NCI-H2171 (cell line): ENCODE results near the gene IGDCC3.
"Not testable (repeated sequence)": the region's sequence is repeated elsewhere in the genome, so short reads cannot be mapped to it uniquely, and the experiment has no call there.

ENCODE experiments used
- DNase-seq: peaks from one replicate; lab custom pipeline; 2025; lab: John Stamatoyannopoulos, UW

IGDCC3 gene

DNA sequence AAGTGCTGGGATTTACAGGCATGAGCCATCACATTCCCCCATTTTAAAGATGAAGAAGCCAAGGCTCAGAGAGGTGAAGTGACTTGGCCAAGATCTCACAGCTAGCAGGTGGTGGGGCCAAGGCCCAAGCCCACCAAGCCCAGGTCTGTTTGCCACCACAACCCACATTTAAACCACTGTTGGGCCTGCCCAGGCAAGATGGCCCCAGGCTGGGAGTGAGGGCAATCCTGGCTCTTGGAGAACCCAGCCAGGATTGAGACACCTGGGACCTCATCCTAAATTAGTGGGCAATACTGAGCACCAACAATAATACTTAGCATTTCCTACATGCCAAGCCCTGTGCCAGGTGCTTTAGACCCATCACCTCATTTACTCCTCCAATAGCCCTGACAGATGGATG, 6.9 kb downstream of the IGDCC3 start:
- no peak for DNase-seq

- no peak for DNase-seq
Observed at GRCh38 chr15:65369651-65370050, 8.2 kb downstream of the IGDCC3 start.

GRCh38 chr15:65369212-65369547, 8.6 kb downstream of the IGDCC3 start:
- no peak for DNase-seq

DNA sequence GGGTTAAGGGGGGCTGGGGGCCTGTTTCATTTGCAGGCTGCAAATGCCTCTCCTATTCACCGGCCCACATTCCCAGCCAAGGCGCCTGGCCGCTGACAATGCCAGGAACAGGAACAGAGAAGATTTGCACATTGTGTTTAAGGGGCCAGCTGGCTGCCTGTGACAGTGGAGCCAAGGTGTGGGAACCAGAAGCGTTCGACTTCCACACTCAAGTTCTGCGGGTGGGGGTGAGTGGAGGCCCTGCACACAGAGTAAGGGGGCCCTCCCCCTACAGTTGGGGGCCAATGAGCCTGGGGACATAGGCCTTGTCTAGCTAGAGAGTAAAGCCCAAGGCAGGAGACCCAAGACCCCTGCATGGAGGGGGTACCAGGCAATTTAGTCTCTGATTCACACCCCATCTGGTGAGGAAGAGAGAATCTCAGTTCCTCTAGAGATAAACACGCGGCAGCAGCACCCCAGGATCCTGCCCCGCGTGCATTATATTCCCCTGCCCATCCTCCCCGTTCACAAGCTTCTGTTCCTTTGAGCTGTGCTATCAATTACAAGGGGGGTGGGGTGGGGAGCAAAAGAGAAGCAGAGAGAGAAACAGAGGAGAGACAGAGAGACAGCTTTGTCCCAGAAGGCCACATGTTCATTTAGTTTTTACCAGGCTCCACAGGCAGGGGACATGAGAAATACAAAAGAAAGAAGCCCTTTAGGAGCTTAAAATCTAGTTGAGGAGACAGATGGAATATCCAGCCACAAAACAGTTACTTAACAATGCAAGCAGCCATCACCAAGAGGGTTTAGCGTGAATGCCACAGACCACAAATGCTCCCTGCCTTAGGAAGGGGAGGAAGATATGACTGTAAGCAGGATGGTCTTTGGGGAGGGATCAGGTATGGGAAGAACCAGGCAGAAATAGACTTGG, 9.2 kb downstream of the IGDCC3 start:
- DNase-seq: peak; percentile 45

- DNase-seq: no peak
Observed at GRCh38 chr15:65366122-65366892, 11.5 kb downstream of the IGDCC3 start.

DNA sequence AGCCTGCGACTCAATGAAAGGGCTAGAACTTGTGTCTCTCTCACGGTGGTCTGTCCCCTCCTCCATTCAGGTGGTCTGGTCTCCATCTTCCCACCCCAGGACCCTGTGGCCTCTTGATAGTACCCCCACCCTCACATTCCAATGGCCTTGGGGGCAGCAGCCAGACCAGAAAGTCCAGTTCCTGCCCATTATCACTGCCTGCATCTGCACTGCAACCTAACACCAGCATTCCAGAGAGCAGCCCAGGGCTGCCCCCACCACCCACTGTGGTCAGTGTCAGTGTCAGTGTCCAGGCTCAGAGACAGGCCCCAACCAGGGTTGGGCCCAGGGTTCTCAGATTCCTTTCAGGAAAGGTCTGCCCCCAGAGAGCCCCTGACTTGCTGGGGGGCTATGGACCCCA, 12.6 kb downstream of the IGDCC3 start:
- no peak for DNase-seq

DNA sequence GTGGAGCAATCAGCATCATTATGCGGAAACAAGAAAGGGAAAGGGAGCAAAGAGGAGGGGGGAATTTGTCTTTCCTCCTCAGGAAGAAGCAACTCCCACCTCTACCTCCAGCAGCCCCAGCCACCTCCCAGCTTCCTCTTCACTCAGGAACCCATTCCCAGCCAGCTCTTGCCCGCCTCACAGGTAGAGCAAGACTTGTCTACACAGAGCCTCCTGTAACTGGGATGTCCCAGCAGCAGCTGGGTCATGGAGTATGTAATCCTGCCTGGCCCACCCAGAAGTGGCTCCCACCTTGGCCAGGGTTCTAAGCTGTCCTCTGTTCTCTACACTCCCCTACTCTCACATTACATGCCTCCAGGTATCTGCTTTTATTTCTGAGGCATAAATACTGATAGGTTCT, 14.0 kb downstream of the IGDCC3 start:
- DNase-seq: no peak

DNA sequence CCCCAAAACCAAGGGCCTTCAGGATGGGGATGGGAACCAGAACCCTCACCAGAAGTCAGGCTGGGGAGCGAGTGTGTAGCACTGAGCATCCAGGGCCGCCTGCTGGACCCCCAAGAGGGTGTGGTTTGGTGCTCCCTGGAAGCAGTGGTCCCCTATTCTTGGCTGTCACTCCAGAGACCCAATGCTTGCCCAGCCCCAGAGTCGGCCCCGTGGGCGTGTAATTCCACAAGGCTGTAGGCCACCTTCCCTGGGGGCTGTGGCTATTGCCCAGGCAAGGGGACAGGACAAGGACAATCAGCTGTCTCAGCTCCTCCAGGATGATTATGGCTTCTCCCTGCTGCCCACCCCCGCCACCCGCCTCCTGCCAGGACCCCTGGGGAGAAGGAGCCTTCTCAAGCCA, 14.5 kb downstream of the IGDCC3 start:
- DNase-seq: no peak

DNA sequence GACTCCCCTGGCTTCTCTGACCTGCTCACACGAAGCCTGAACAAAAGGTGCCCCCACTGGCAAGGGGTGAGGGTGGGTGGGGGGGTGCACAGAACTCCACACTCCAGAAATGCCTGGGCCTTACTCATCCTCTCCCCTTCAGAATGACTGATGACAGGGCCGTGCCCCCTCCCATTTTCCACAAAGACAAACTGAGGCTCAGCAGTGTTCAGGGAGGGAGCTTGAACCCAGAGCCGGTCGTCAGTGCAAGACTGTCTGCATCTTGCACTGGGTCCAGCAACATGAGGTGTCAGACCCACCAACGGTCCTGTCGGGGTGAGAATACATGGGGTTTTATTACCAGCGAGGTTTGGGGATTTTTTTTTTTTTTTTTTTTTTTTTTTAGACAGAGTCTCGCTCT, 15.3 kb downstream of the IGDCC3 start:
- no peak for DNase-seq

DNA sequence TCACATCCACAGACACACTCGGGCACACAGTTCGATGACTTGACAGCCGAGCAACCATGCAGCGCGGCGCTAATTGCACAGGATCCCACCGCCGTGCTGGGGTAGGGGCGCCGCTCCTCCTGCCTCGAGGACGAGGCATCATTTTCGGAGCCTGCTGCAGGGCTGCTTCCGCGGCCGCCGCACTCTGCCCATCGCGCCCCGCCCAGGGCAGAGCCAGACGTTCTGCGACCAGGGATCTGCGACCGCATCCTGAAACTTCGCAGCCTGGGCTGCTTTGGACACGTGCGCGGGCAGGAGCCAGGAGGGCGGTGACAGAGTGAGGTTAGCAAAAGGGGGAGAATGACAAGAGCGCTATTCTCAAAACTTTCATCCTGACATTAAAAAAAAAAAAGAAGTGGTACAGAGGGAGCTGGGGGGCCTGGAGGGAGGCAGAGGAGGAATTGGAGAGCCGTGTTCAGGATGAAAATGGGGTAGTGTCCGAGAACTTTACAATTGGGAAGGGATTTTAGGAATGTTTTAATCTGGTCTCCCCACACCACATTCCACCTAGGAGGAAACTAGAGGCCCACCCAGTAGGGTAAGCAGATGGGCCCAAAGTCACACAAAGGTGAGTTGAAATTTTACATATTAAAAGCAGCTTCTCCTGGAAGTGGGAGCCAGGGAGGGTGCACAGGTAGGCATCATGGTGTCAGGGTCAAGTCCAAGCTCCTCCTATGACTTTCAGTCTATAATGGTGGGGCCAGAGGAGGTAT, 15.9 kb downstream of the IGDCC3 start:
- DNase-seq: no peak

DNA sequence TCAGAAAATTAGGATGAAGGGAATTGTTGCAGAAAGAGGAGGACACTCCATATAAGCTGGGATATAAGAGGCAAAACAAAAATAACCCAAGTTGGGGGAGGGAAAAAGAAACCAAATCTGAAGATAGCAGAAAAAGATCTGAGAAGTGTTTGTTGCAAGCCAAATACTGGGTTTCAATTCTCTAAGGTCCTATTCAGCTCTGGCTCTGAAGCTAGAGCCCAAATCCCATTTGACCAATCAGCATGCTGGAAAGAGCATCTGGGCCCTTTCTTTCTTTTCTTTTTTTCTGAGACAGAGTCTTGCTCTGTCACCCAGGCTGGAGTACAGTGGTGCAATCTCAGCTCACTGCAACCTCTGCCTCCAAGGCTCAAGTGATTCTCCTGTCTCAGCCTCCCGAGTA, 17.3 kb downstream of the IGDCC3 start:
- DNase-seq: no peak

DNA sequence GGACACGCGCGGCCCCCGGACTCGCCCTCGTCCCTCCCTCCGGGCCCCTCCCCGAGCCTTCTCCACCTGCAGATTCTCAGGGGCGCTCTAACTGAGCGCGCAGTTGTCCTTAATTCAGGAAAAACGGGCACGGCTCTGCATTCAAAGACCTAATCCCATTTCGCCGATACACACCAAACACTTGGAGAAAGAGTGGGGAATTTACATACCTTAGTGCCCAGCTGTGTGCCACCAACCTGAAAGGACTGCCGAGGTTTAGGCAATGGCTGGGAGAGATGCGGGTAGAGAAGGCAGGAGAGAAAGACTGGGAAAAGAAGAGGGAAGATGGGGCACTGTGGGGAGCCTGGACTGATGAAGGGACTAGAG, 21.8 kb downstream of the IGDCC3 start:
- DNase-seq: no peak

GRCh38 chr15:65355173-65355987, 22.4 kb downstream of the IGDCC3 start:
- DNase-seq: no peak

DNA sequence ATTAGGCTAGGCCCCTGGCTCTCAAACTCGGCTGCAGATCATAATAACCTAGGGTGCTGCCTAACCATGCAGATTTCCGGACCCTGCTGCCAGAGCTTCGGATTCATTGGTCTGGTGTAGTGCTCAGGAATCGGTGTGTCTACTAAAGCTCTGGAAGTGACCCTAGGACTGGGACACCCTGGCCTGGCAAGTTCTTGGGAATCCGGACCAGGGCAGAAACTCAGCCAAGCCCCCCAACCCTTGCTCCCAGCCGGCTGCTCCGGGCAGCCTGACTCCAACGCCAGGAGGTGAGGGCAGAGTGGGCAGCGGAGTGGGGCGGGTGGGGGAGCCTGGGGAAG, 23.0 kb downstream of the IGDCC3 start:
- no peak for DNase-seq

GRCh38 chr15:65351972-65352371, 25.8 kb downstream of the IGDCC3 start:
- not testable (repeated sequence) for DNase-seq

- DNase-seq: no peak
Observed at GRCh38 chr15:65349338-65349737, 28.5 kb downstream of the IGDCC3 start.

DNA sequence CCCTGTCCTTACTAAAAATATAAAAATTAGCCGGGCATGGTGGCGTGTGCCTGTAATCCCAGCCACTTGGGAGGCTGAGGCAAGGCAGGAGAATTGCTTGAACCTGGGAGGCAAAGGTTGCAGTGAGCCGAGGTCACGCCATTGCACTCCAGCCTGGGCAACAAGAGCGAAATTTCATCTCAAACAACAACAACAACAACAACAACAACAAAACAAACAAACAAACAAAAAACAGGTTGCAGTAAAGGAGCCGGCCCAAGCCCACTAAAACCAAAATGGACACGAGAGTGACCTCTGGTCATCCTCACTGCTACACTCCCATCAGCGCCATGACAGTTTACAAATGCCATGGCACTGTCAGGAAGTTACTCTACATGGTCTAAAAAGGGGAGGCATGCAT, 30.0 kb downstream of the IGDCC3 start:
- DNase-seq: not testable (repeated sequence)

DNA sequence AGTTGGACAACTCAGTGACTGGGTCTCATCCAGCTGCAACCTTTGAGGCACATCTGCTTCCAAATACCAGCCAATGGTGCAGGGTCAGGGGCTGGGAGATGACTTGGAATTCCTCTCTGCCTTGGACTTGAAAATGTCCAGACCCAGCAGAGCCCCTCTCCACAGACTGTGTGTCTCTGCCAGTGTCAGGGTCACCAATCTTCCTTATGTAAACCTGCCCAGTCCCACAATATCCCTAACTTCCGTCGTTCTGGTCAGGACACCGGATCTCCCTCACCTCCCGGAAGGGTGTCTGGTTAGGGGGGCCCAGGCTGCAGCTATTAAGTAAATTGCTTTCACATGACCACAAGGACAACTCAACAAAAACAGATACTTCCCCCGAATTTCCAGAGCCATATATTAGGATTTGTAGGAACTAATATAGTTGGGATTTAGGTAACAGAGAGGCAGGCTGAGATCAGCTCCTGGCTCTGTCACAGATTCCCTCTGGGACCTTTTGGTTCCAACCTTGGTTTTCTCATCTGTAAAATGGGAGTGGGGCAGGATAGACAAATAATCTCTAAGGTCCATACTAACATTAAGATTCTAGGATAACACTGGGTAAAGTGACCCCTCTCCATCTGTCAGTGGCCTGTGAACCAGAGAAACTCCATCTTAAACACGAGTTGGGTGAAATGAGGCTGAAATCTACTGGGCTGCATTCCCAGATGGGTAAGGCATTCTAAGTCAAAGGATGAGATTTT, 30.8 kb downstream of the IGDCC3 start:
- DNase-seq: no peak

DNA sequence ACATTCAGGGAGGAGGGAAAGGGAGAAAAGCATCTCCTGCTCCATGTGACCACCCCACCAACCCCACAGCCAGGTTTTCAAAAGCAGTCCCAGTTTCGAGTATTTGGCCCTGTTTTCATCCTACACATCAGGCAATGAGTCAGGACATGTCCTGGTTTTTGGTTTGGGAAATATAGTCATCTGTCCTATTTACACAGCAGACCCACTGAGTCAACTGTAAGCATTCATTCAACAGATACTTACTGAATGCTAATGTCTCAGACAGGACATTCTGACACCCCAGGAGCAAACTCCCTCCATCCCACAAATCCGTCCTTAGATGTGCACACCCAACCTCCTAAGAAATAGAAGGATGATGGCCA, 32.9 kb downstream of the IGDCC3 start:
- DNase-seq: no peak

GRCh38 chr15:65344214-65344913, 33.4 kb downstream of the IGDCC3 start:
- no peak for DNase-seq
